Smooth muscle cell (in vitro differentiated cells): ENCODE measurements around the gene RTL5. TPM values are rescaled to one million over a fixed set of nuclear protein-coding genes. Genes with fewer than 3 reads are reported as not detected.

ENCODE experiments used
- DNase-seq: peaks from one replicate; lab custom pipeline; 2025; ENCODE audit not compliant: unreplicated experiment; lab: John Stamatoyannopoulos, UW
- H2AFZ ChIP-seq: fragments of 200-600 bp; sonication (generic); 2 replicates; pipeline ENCODE4 v1.6.0; 2016; ENCODE audit warnings: antibody characterized with exemption, low read depth, mild to moderate bottlenecking
- H3F3A ChIP-seq: fragments of 200-600 bp; sonication (generic); 2 replicates; pipeline ENCODE4 v1.6.0; 2017; ENCODE audit warnings: antibody characterized with exemption, low read depth
- H3K27ac ChIP-seq: fragments of 200-600 bp; sonication (generic); 2 replicates; pipeline ENCODE4 v1.5.1; 2016; ENCODE audit warnings: low read depth, mild to moderate bottlenecking
- H3K27me3 ChIP-seq: fragments of 200-600 bp; sonication (generic); 2 replicates; pipeline ENCODE4 v1.6.1; 2016; ENCODE audit warnings: low read depth, mild to moderate bottlenecking
- H3K36me3 ChIP-seq: fragments of 200-600 bp; sonication (generic); 2 replicates; pipeline ENCODE4 v1.5.1; 2016; ENCODE audit warnings: low read depth
- H3K4me1 ChIP-seq: fragments of 200-600 bp; sonication (generic); 2 replicates; pipeline ENCODE4 v1.5.1; 2016; ENCODE audit warnings: low read depth
- H3K4me2 ChIP-seq: fragments of 200-600 bp; sonication (generic); 2 replicates; pipeline ENCODE4 v1.6.0; 2016; ENCODE audit warnings: mild to moderate bottlenecking
- H3K4me3 ChIP-seq: fragments of 200-600 bp; sonication (generic); 2 replicates; pipeline ENCODE4 v1.5.1; 2016; ENCODE audit warnings: mild to moderate bottlenecking
- H3K79me2 ChIP-seq: fragments of 200-600 bp; sonication (generic); 2 replicates; pipeline ENCODE4 v1.6.0; 2016; ENCODE audit warnings: low read depth, mild to moderate bottlenecking
- H3K9ac ChIP-seq: fragments of 200-600 bp; sonication (generic); 2 replicates; pipeline ENCODE4 v1.6.0; 2016; ENCODE audit warnings: low read depth
- H3K9me3 ChIP-seq: fragments of 200-600 bp; sonication (generic); replicated peaks from 2 replicates; pipeline ENCODE4 v1.5.1; 2016; ENCODE audit warnings: low read depth
- H4K20me1 ChIP-seq: fragments of 200-600 bp; sonication (generic); 2 replicates; pipeline ENCODE4 v1.6.0; 2016; ENCODE audit warnings: low read depth
- CTCF ChIP-seq: fragments of 200-600 bp; sonication (generic); IDR thresholded peaks from 2 replicates; pipeline ENCODE4 v1.5.1; 2017; ENCODE audit warnings: borderline replicate concordance, mild to moderate bottlenecking, antibody characterized with exemption; ENCODE audit not compliant: insufficient read depth, poor library complexity, severe bottlenecking
- WGBS: methylation state at CpG from one replicate; pipeline ENCODE4 v1.1.7; 2016; ENCODE audit warnings: low lambda C conversion rate; 5-methylcytosine and 5-hydroxymethylcytosine counted together
- polyA plus RNA-seq: library from polyadenylated mRNA; unstranded; fragments of >200 nt; fragmentation: Nextera tagmentation; extraction: Ambion mirVana; gene quantifications from 2 replicates; pipeline ENCODE4 v1.2.1, GENCODE V29; 2016
- total RNA-seq: library from RNA; depleted of rRNA; stranded (reverse); fragments of >200 nt; gene quantifications from 2 replicates; pipeline ENCODE4 v1.2.3, GENCODE V29; 2014

Gene RTL5
- total and polyA plus RNA-seq, 2 experiments from 2014 or later: 3.1 to 3.6 TPM

DNA sequence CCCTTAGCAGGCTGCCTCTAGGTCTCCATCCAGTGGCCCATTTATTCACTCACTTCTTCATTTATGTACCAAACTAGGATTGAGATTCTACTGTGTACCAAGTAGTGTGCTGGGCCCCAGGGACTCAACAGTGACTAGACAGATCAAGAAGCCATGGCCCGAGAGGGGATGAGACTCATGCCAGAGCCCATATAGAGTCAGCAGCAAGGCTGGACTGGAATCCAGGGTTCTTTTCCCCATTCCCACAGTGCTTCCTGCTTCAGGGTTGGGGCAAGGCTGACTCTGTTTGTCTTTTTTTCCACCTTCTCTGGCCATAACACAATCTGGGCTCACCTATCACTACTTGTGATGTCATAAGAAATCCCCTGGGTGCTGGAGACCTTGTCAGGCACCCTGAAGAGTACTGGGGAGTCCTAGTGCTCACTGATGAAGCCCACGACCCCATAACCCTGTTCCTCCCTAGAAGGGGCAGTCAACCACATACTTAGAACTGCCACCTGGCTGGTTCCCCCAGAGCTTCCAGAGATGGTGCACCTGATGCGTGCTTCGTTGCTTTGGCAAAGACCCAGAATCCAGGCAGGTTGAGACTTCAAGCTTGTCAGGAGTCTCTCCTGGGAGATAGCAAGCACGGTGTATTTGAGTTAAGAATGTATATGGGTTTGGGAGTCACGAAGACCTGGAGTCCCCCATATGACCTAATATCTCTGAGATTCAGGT lies 6.2 kb downstream of the RTL5 start:
- no peaks in the 10 kb centered on the region for H4K20me1 ChIP-seq
- no peak overlapping the region for H2AFZ ChIP-seq
- H3K4me3 ChIP-seq: no peak overlapping the region
- no peak overlapping the region for H3K9ac ChIP-seq
- H3K36me3 ChIP-seq: no peaks in the 10 kb centered on the region
- no peak overlapping the region for H3K27ac ChIP-seq
- no peak overlapping the region for H3K4me2 ChIP-seq
- no peak for TF ChIP-seq CTCF
- no peaks in the 10 kb centered on the region for H3K9me3 ChIP-seq
- no peak for DNase-seq
- no peaks in the 10 kb centered on the region for H3K79me2 ChIP-seq
- H3F3A ChIP-seq: no peaks in the 10 kb centered on the region
- H3K27me3 ChIP-seq: no peaks in the 10 kb centered on the region
- 69% methylated on average over 6 of the region's 6 CpGs for WGBS
- H3K4me1 ChIP-seq: no peaks in the 10 kb centered on the region

- no peaks in the 10 kb centered on the region for H4K20me1 ChIP-seq
- 59% methylated on average over 8 of the region's 8 CpGs for WGBS
- H2AFZ ChIP-seq: no peak overlapping the region
- peak overlapping the region; percentile 82 for H3K27ac ChIP-seq
- no peaks in the 10 kb centered on the region for H3K9me3 ChIP-seq
- H3K79me2 ChIP-seq: no peaks in the 10 kb centered on the region
- no peak for TF ChIP-seq CTCF
- H3K27me3 ChIP-seq: no peaks in the 10 kb centered on the region
- H3K9ac ChIP-seq: no peak overlapping the region
- H3K36me3 ChIP-seq: no peaks in the 10 kb centered on the region
- no peak overlapping the region for H3K4me2 ChIP-seq
- H3F3A ChIP-seq: no peaks in the 10 kb centered on the region
- H3K4me3 ChIP-seq: no peak overlapping the region
- no peak for DNase-seq
- H3K4me1 ChIP-seq: no peaks in the 10 kb centered on the region
Measured at GRCh38 chrX:72124540-72125201, 7.0 kb downstream of the RTL5 start.

DNA sequence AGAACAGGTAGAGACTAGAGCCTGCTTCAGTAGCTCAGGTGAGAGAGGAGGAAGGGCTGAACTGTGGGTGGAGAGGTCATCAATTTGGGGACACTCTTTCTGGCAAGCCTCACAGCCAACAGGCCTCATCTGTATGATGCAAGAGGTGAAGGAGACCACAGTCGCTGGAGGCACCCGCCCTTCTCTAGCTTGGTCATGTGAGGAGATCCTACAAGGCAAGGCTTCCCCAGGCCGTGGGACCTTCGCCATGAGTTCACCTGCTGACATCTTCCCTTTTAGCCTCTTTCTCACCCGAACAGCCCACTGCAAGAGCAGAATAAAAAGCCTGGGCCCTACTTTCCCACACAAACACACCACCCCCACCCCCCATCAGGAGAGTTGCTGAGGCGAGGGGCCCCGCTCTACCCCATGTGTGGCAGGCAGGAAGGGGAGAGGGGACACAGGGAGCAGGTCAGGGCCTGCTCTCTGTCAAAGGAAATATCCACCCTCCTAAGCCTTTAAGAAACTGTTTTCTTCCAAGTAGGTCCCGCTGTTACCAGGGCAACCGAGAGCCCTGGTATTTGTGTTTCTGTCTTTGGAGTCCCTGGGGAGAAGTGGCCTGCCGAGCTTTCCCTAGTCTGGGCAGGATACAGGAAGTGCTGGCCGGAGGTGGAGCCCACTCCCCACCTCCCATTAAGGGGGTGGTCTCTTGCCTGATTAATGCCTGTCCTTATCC lies 8.1 kb downstream of the RTL5 start:
- Histone ChIP-seq H3K36me3 (no peaks in the 10 kb centered on the region), H3K27me3 (no peaks in the 10 kb centered on the region), H3K4me3 (no peak overlapping the region), H3K4me2 (peak overlapping the region; percentile 71), H3K79me2 (no peaks in the 10 kb centered on the region), H3K9me3 (no peaks in the 10 kb centered on the region), H3K9ac (peak overlapping the region; percentile 40), H3F3A (no peaks in the 10 kb centered on the region), H2AFZ (no peak overlapping the region), H3K4me1 (no peaks in the 10 kb centered on the region), H3K27ac (peak overlapping the region; percentile 82), H4K20me1 (no peaks in the 10 kb centered on the region)
- 45% methylated on average over 11 of the region's 11 CpGs for WGBS
- no peak for TF ChIP-seq CTCF
- DNase-seq: peak; percentile 4
